GM12891 (cell line): Measurements from ENCODE around the gene MET.
"Not testable (repeated sequence)": the region's sequence is repeated elsewhere in the genome, so short reads cannot be mapped to it uniquely, and the experiment has no call there.

Experiments
- DNase-seq: peaks from one replicate; pipeline ENCODE4 v3.0.0; 2011; ENCODE audit warnings: low spot score; ENCODE audit not compliant: insufficient read length
- FAIRE-seq: peaks from 2 replicates; lab custom pipeline; 2011; peaks lifted over from hg19 to GRCh38; lab: Jason Lieb, UNC
- PAX5 ChIP-seq: IDR thresholded peaks from 2 replicates; pipeline ENCODE4 v1.6.1; 2011; ENCODE audit warnings: low read length, moderate library complexity, mild to moderate bottlenecking; ENCODE audit not compliant: insufficient read depth, severe bottlenecking
- POLR2A ChIP-seq: IDR thresholded peaks from 2 replicates; pipeline ENCODE4 v1.6.1; 2011; ENCODE audit warnings: low read depth, low read length, control low read depth
- POLR2AphosphoS5 ChIP-seq: IDR thresholded peaks from 2 replicates; pipeline ENCODE4 v1.6.1; 2011; ENCODE audit warnings: low read depth, low read length, control low read depth
- POU2F2 ChIP-seq: IDR thresholded peaks from 2 replicates; pipeline ENCODE4 v1.6.1; 2011; ENCODE audit warnings: low read depth, mild to moderate bottlenecking, control low read depth, low read length, moderate library complexity
- SPI1 ChIP-seq: IDR thresholded peaks from 2 replicates; pipeline ENCODE4 v1.6.1; 2011; ENCODE audit warnings: low read depth, low read length, control low read depth
- TAF1 ChIP-seq: IDR thresholded peaks from 2 replicates; pipeline ENCODE4 v1.6.1; 2011; ENCODE audit warnings: low read depth, low read length, control low read depth

MET gene

GRCh38 chr7:116752305-116753074 lies 80.5 kb downstream of the MET start:
- no peak for FAIRE-seq

GRCh38 chr7:116753130-116753529 lies 81.1 kb downstream of the MET start:
- no peak for FAIRE-seq
- DNase-seq, result no peak
- TF ChIP-seq SPI1, result no peak
- TF ChIP-seq POLR2AphosphoS5, result no peak
- no peak for TF ChIP-seq PAX5
- TF ChIP-seq TAF1, result no peak
- no peak for TF ChIP-seq POU2F2
- no peak for TF ChIP-seq POLR2A

More at GRCh38 chr7:116752305-116753074, 80.5 kb downstream of the MET start:
- DNase-seq, result no peak
- TF ChIP-seq PAX5 (no peak), POLR2A (no peak), POLR2AphosphoS5 (no peak), TAF1 (no peak), SPI1 (no peak), POU2F2 (no peak)

- FAIRE-seq (no peak), DNase-seq (no peak)
- TF ChIP-seq POU2F2 (no peak), TAF1 (no peak), POLR2AphosphoS5 (no peak), POLR2A (no peak), PAX5 (no peak), SPI1 (no peak)
Observed at GRCh38 chr7:116754186-116754585, 82.2 kb downstream of the MET start.

GRCh38 chr7:116757283-116757682 lies 85.3 kb downstream of the MET start:
- FAIRE-seq (no peak), DNase-seq (no peak)
- TF ChIP-seq TAF1, result no peak
- no peak for TF ChIP-seq PAX5
- TF ChIP-seq POLR2AphosphoS5, result no peak
- no peak for TF ChIP-seq POU2F2
- TF ChIP-seq SPI1, result no peak
- no peak for TF ChIP-seq POLR2A

- DNase-seq, FAIRE-seq: not testable (repeated sequence)
Observed at GRCh38 chr7:116759642-116760041, 87.6 kb downstream of the MET start.

- no peak for TF ChIP-seq SPI1
- no peak for TF ChIP-seq POU2F2
- no peak for TF ChIP-seq POLR2AphosphoS5
- TF ChIP-seq TAF1, result no peak
- no peak for TF ChIP-seq POLR2A
- TF ChIP-seq PAX5, result no peak
- no peak for DNase-seq
- no peak for FAIRE-seq
Observed at GRCh38 chr7:116762971-116763370, 91.0 kb downstream of the MET start.

GRCh38 chr7:116763647-116764046 lies 91.7 kb downstream of the MET start:
- TF ChIP-seq PAX5, result no peak
- FAIRE-seq (no peak), DNase-seq (no peak)

- DNase-seq (no peak), FAIRE-seq (no peak)
- TF ChIP-seq PAX5 (no peak), POU2F2 (no peak), TAF1 (no peak), POLR2A (no peak)
Observed at GRCh38 chr7:116766881-116767280, 94.9 kb downstream of the MET start.

- FAIRE-seq (no peak), DNase-seq (no peak)
- no peak for TF ChIP-seq POU2F2
- no peak for TF ChIP-seq SPI1
- no peak for TF ChIP-seq TAF1
- TF ChIP-seq PAX5, result no peak
- TF ChIP-seq POLR2AphosphoS5, result no peak
- TF ChIP-seq POLR2A, result no peak
Observed at GRCh38 chr7:116769546-116769945, 97.5 kb downstream of the MET start.

- no peak for FAIRE-seq
- DNase-seq, result no peak
Observed at GRCh38 chr7:116770941-116771340, 98.9 kb downstream of the MET start.

More at GRCh38 chr7:116770941-116771340, 98.9 kb downstream of the MET start:
- no peak for TF ChIP-seq POU2F2
- no peak for TF ChIP-seq PAX5
- no peak for TF ChIP-seq POLR2AphosphoS5
- TF ChIP-seq TAF1, result no peak
- no peak for TF ChIP-seq SPI1
- no peak for TF ChIP-seq POLR2A
